Measurements from ENCODE around the gene GNGT2. TPM values are rescaled to one million over a fixed set of nuclear protein-coding genes. Genes with fewer than 3 reads are reported as not detected.

Gene GNGT2
- polyA plus RNA-seq, 1 of the 3 experiments (the other 2 are of a cell fraction) = 11.0 TPM

DNA sequence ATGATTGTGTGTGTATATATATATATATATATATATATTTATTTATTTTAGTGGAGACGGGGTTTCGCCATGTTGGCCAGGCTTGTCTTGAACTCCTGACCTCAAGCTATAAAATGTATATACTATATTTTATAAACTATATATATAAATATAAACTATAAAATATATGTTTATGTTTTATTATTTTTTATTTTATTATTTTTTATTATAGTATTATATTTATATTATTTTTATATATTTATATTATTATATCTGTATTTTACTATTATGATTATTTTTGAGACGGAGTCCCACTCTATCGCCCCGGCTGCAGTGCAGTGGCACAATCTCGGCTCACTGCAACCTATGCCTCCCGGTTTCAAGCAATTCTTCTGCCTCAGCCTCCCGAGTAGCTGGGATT, 30.7 kb upstream of the GNGT2 start (continued):
- TF ChIP-seq, protein P1, sequence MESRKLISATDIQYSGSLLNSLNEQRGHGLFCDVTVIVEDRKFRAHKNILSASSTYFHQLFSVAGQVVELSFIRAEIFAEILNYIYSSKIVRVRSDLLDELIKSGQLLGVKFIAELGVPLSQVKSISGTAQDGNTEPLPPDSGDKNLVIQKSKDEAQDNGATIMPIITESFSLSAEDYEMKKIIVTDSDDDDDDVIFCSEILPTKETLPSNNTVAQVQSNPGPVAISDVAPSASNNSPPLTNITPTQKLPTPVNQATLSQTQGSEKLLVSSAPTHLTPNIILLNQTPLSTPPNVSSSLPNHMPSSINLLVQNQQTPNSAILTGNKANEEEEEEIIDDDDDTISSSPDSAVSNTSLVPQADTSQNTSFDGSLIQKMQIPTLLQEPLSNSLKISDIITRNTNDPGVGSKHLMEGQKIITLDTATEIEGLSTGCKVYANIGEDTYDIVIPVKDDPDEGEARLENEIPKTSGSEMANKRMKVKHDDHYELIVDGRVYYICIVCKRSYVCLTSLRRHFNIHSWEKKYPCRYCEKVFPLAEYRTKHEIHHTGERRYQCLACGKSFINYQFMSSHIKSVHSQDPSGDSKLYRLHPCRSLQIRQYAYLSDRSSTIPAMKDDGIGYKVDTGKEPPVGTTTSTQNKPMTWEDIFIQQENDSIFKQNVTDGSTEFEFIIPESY (IDR thresholded peaks at IDR 0.05; ENCODE audit: borderline replicate concordance, low read depth) = no peak
- TF ChIP-seq FOXJ3 (CRISPR knock-in tag; IDR thresholded peaks at IDR 0.05) = no peak

- Histone ChIP-seq H2AFZ (ENCODE audit: low read depth) (no peak overlapping the region), H3K4me3 (ENCODE audit: low read depth in 2 of 2, low read length in 1 of 2) (no peak overlapping the region), H3K4me2 (no peak overlapping the region), H4K20me1 (ENCODE audit: insufficient read depth) (no peaks in the 10 kb centered on the region), H3K27me3 (ENCODE audit: insufficient read depth) (peaks cover 61% of the 10 kb centered on the region), H3K4me1 (ENCODE audit: control insufficient read depth in 1 of 2, insufficient read depth in 2 of 2, low read depth in 1 of 2, low read length in 1 of 2) (no peaks in the 10 kb centered on the region), H3K9me3 (no peaks in the 10 kb centered on the region), H3F3A (replicated peaks; ENCODE audit: insufficient read depth) (no peaks in the 10 kb centered on the region), H3K9ac (no peak overlapping the region), H3K36me3 (replicated peaks in 1 of 2; ENCODE audit: control insufficient read depth in 1 of 2, insufficient read depth in 2 of 2, low read length in 1 of 2) (no peaks in the 10 kb centered on the region), H3K9me2 (no peaks in the 10 kb centered on the region), H3K79me2 (ENCODE audit: insufficient read depth) (no peaks in the 10 kb centered on the region), H3K27ac (ENCODE audit: low read depth in 2 of 2, low read length in 1 of 2) (no peak overlapping the region)
- DNase-seq = no peak
- ChIA-PET CTCF (interaction anchor here (1.0 to 4.2 kb wide), 4 partner anchors 10 to 61 kb away, joined by 3 to 36 read pairs (median 4); partner anchors contain the start of gene PHOSPHO1), POLR2A (no interaction called here)
- no peak for TF ChIP-seq MEF2A (IDR thresholded peaks at IDR 0.05; ENCODE audit: borderline replicate concordance, low read depth)
- TF ChIP-seq FOSL2 (IDR thresholded peaks at IDR 0.05; ENCODE audit: borderline replicate concordance, low read depth) = no peak
- TF ChIP-seq, protein P2, sequence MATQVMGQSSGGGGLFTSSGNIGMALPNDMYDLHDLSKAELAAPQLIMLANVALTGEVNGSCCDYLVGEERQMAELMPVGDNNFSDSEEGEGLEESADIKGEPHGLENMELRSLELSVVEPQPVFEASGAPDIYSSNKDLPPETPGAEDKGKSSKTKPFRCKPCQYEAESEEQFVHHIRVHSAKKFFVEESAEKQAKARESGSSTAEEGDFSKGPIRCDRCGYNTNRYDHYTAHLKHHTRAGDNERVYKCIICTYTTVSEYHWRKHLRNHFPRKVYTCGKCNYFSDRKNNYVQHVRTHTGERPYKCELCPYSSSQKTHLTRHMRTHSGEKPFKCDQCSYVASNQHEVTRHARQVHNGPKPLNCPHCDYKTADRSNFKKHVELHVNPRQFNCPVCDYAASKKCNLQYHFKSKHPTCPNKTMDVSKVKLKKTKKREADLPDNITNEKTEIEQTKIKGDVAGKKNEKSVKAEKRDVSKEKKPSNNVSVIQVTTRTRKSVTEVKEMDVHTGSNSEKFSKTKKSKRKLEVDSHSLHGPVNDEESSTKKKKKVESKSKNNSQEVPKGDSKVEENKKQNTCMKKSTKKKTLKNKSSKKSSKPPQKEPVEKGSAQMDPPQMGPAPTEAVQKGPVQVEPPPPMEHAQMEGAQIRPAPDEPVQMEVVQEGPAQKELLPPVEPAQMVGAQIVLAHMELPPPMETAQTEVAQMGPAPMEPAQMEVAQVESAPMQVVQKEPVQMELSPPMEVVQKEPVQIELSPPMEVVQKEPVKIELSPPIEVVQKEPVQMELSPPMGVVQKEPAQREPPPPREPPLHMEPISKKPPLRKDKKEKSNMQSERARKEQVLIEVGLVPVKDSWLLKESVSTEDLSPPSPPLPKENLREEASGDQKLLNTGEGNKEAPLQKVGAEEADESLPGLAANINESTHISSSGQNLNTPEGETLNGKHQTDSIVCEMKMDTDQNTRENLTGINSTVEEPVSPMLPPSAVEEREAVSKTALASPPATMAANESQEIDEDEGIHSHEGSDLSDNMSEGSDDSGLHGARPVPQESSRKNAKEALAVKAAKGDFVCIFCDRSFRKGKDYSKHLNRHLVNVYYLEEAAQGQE (IDR thresholded peaks at IDR 0.05; ENCODE audit: low read depth, low read length) = no peak
- TF ChIP-seq, protein P3, sequence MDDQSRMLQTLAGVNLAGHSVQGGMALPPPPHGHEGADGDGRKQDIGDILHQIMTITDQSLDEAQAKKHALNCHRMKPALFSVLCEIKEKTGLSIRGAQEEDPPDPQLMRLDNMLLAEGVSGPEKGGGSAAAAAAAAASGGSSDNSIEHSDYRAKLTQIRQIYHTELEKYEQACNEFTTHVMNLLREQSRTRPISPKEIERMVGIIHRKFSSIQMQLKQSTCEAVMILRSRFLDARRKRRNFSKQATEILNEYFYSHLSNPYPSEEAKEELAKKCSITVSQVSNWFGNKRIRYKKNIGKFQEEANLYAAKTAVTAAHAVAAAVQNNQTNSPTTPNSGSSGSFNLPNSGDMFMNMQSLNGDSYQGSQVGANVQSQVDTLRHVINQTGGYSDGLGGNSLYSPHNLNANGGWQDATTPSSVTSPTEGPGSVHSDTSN (IDR thresholded peaks at IDR 0.05) = no peak
- TF ChIP-seq RXRA (IDR thresholded peaks at IDR 0.05; ENCODE audit: borderline replicate concordance, low read depth) = no peak
- no peak for TF ChIP-seq GATA2 (CRISPR knock-in tag; IDR thresholded peaks at IDR 0.05)
- TF ChIP-seq, protein P4, sequence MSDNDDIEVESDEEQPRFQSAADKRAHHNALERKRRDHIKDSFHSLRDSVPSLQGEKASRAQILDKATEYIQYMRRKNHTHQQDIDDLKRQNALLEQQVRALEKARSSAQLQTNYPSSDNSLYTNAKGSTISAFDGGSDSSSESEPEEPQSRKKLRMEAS (IDR thresholded peaks at IDR 0.05; ENCODE audit: low read depth) = no peak
- no peak for TF ChIP-seq TCF12 (IDR thresholded peaks at IDR 0.05)
- TF ChIP-seq, protein P5, sequence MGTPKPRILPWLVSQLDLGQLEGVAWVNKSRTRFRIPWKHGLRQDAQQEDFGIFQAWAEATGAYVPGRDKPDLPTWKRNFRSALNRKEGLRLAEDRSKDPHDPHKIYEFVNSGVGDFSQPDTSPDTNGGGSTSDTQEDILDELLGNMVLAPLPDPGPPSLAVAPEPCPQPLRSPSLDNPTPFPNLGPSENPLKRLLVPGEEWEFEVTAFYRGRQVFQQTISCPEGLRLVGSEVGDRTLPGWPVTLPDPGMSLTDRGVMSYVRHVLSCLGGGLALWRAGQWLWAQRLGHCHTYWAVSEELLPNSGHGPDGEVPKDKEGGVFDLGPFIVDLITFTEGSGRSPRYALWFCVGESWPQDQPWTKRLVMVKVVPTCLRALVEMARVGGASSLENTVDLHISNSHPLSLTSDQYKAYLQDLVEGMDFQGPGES (IDR thresholded peaks at IDR 0.05; ENCODE audit: low read depth, low read length) = no peak
- TF ChIP-seq, protein P1 (IDR thresholded peaks at IDR 0.05; ENCODE audit: borderline replicate concordance, low read depth) = no peak
- TF ChIP-seq TAF1 (IDR thresholded peaks at IDR 0.05; ENCODE audit: borderline replicate concordance, low read depth, low read length) = no peak
- TF ChIP-seq POLR2AphosphoS5 (IDR thresholded peaks at IDR 0.05; ENCODE audit: low read depth, low read length) = no peak
- TF ChIP-seq CHD2 (IDR thresholded peaks at IDR 0.05; ENCODE audit: low read length, partially characterized antibody) = no peak
- TF ChIP-seq FOXM1 (IDR thresholded peaks at IDR 0.05; ENCODE audit: low read depth) = no peak
- 4% methylated on average over 1 of the region's 1 CpG for WGBS (ENCODE audit: low lambda C conversion rate)
Observed at GRCh38 chr17:49240619-49241018, 30.2 kb upstream of the GNGT2 start.

All from SK-N-SH (cell line).